Transverse colon (tissue), 4 donors: ENCODE results near the gene RSU1.

Experiments
- CTCF ChIP-seq, 5 experiments: fragments of 200-600 bp in 3 of 5; fragments of 450-650 bp in 2 of 5; sonication (generic) in 3 of 5; IDR thresholded peaks; 1 replicate in 2 of 5; 2 replicates in 3 of 5; pipeline ENCODE4 v1.5.1; 2016 to 2017; ENCODE audit warnings: antibody characterized with exemption in 5 of 5, inconsistent platforms in 3 of 5, mild to moderate bottlenecking in 2 of 5, moderate library complexity in 1 of 5
- EP300 ChIP-seq: sonication (generic); formaldehyde crosslinking; IDR thresholded peaks from one replicate; pipeline ENCODE4 v1.6.1; 2017; ENCODE audit warnings: antibody characterized with exemption, low read depth
- POLR2A ChIP-seq: fragments of 450-650 bp; IDR thresholded peaks from one replicate; pipeline ENCODE4 v1.6.1; 2016; ENCODE audit warnings: antibody characterized with exemption, mild to moderate bottlenecking, moderate library complexity
- POLR2AphosphoS5 ChIP-seq, 3 donors: sonication (generic); formaldehyde crosslinking; IDR thresholded peaks; one replicate each; pipeline ENCODE4 v1.6.1; 2016; ENCODE audit warnings: antibody characterized with exemption in 3 of 3

GRCh38 chr10:16566202-16566805 is 250.9 kb downstream of the RSU1 start:
- TF ChIP-seq POLR2A (no peak), CTCF (IDR thresholded peaks at IDR 0.05) (no peak), POLR2AphosphoS5 (IDR thresholded peaks at IDR 0.05) (no peak), EP300 (no peak)
